HepG2 (cell line): ENCODE results near the gene CENPM. TPM values are rescaled to one million over a fixed set of nuclear protein-coding genes. Genes with fewer than 3 reads are reported as not detected.

ENCODE experiments used
- ATAC-seq: fragments of 200-7000 bp; cut with Tn5 transposase; 3 replicates; pipeline ENCODE4 v1.9.1; 2020; ENCODE audit warnings: mild to moderate bottlenecking, moderate library complexity
- BruUV-seq: library from RNA; stranded (reverse); fragments of 400-500 nt; replicated peaks from 2 replicates; lab custom pipeline; 2021; lab: Mats Ljungman, UMichigan
- CTCF ChIA-PET: fragments of 300-600 bp; formaldehyde crosslinking; extraction: SDS; loops from one replicate; lab custom pipeline; 2021; ENCODE audit warnings: low total read pairs, inconsistent platforms, low intra/inter-chr PET ratio; lab: Yijun Ruan, JAX
- POLR2A ChIA-PET: fragments of 350-600 bp; sonication (Branson Sonifier 250); formaldehyde crosslinking; loops from one replicate; lab custom pipeline; 2020; ENCODE audit warnings: antibody characterized with exemption, inconsistent platforms; lab: Yijun Ruan, JAX
- DNase-seq: peaks from one replicate; pipeline ENCODE4 v3.0.0-alpha.2; 2015; ENCODE audit warnings: low spot score
- FAIRE-seq: peaks from 3 replicates; lab custom pipeline; 2011; peaks lifted over from hg19 to GRCh38; lab: Jason Lieb, UNC
- H2AFZ ChIP-seq: one replicate; pipeline ENCODE4 v1.6.1; 2011; ENCODE audit warnings: low read length, inconsistent platforms
- H3K27ac ChIP-seq: fragments of 300-600 bp; 3 replicates; pipeline ENCODE4 v1.8.0; 2011; ENCODE audit warnings: mixed run types, mild to moderate bottlenecking, mixed read lengths, low read length, inconsistent platforms; ENCODE audit not compliant: insufficient read depth; ENCODE audit errors: extremely low read length
- H3K27me3 ChIP-seq, 2 experiments: fragments of 200-600 bp in 1 of 2; 2 replicates in 1 of 2; 3 replicates in 1 of 2; pipeline versions ENCODE4 v1.6.0 to v1.8.0; 2011; ENCODE audit warnings: low read length in 2 of 2, mild to moderate bottlenecking in 2 of 2, moderate library complexity in 2 of 2, inconsistent platforms in 1 of 2; ENCODE audit not compliant: insufficient read depth in 2 of 2, control insufficient read depth in 1 of 2
- H3K36me3 ChIP-seq, 2 experiments: fragments of 200-600 bp in 1 of 2; replicated peaks in 1 of 2; 2 replicates in 1 of 2; 3 replicates in 1 of 2; pipeline versions ENCODE4 v1.5.1 to v1.8.0; 2011; ENCODE audit warnings: low read length in 2 of 2, inconsistent platforms in 1 of 2; ENCODE audit not compliant: insufficient read depth in 2 of 2, control insufficient read depth in 1 of 2
- H3K4me1 ChIP-seq: 2 replicates; pipeline ENCODE4 v1.5.1; 2012; ENCODE audit warnings: low read length, inconsistent platforms; ENCODE audit not compliant: insufficient read depth
- H3K4me2 ChIP-seq: 2 replicates; pipeline ENCODE4 v1.6.0; 2011; ENCODE audit warnings: low read depth, low read length, inconsistent platforms
- H3K4me3 ChIP-seq, 3 experiments: fragments of 200-600 bp in 1 of 3; sonication (generic), shearing (Covaris generic) in 1 of 3; replicated peaks in 1 of 3; 2 replicates each; pipeline ENCODE4 v1.5.1; 2011 to 2016; ENCODE audit warnings: low read length in 3 of 3, inconsistent platforms in 2 of 3, low read depth in 2 of 3, mild to moderate bottlenecking in 2 of 3, control low read depth in 1 of 3, mixed read lengths in 1 of 3; ENCODE audit not compliant: insufficient read depth in 1 of 3
- H3K79me2 ChIP-seq: one replicate; pipeline ENCODE4 v1.6.1; 2011; ENCODE audit warnings: low read length, inconsistent platforms; ENCODE audit not compliant: insufficient read depth
- H3K9ac ChIP-seq: 2 replicates; pipeline ENCODE4 v1.6.0; 2011; ENCODE audit warnings: mild to moderate bottlenecking, low read depth, low read length, inconsistent platforms; ENCODE audit not compliant: insufficient read depth
- H3K9me3 ChIP-seq: 2 replicates; pipeline ENCODE4 v1.5.1; 2012; ENCODE audit warnings: mild to moderate bottlenecking, low read length
- H4K20me1 ChIP-seq: 2 replicates; pipeline ENCODE4 v1.6.0; 2011; ENCODE audit warnings: inconsistent platforms, mild to moderate bottlenecking, low read length, moderate library complexity; ENCODE audit not compliant: insufficient read depth
- AGO1 ChIP-seq: fragments of 200-400 bp; formaldehyde crosslinking; IDR thresholded peaks from 2 replicates; pipeline ENCODE4 v1.6.1; 2017; ENCODE audit warnings: mild to moderate bottlenecking, low read depth, low read length, moderate library complexity; ENCODE audit not compliant: poor library complexity, severe bottlenecking
- GATAD2A ChIP-seq: IDR thresholded peaks from 2 replicates; pipeline ENCODE4 v1.6.1; 2016
- GFI1 ChIP-seq: sonication (generic); formaldehyde crosslinking; IDR thresholded peaks from 2 replicates; pipeline ENCODE4 v1.5.0; 2020; ENCODE audit warnings: missing genetic modification reagents, mild to moderate bottlenecking, borderline replicate concordance
- IRF1 ChIP-seq: sonication (generic); formaldehyde crosslinking; IDR thresholded peaks from 2 replicates; pipeline ENCODE4 v1.4.0; 2020; ENCODE audit warnings: low read depth, mild to moderate bottlenecking, missing genetic modification reagents
- NFRKB ChIP-seq: fragments of 450-650 bp; IDR thresholded peaks from 2 replicates; pipeline ENCODE4 v1.6.1; 2017
- NONO ChIP-seq, 2 experiments: fragments of 450-650 bp in 1 of 2; sonication (generic) in 1 of 2; formaldehyde crosslinking in 1 of 2; IDR thresholded peaks in 1 of 2; conservative IDR thresholded peaks in 1 of 2; 2 replicates each; pipeline versions ENCODE4 v1.6.1 to v1.8.0; 2017 to 2022; ENCODE audit warnings: mild to moderate bottlenecking in 1 of 2, missing genetic modification reagents in 1 of 2, moderate library complexity in 1 of 2
- PITX1 ChIP-seq: sonication (generic); formaldehyde crosslinking; IDR thresholded peaks from 2 replicates; pipeline ENCODE4 v1.5.1; 2020; ENCODE audit warnings: mild to moderate bottlenecking, missing genetic modification reagents
- RELA ChIP-seq: sonication (generic); formaldehyde crosslinking; IDR thresholded peaks from 2 replicates; pipeline ENCODE4 v1.4.0; 2020; ENCODE audit warnings: missing genetic modification reagents
- TSC22D2 ChIP-seq: sonication (generic); formaldehyde crosslinking; IDR thresholded peaks from 2 replicates; pipeline ENCODE4 v1.5.1; 2020; ENCODE audit warnings: missing genetic modification reagents, mild to moderate bottlenecking, borderline replicate concordance
- ZNF761 ChIP-seq: sonication (generic); formaldehyde crosslinking; conservative IDR thresholded peaks from 2 replicates; pipeline ENCODE4 v1.4.0; 2020; ENCODE audit warnings: mild to moderate bottlenecking, missing genetic modification reagents
- WGBS: methylation state at CpG from one replicate; pipeline ENCODE4 v1.1.6; 2017; ENCODE audit warnings: low lambda C conversion rate; 5-methylcytosine and 5-hydroxymethylcytosine counted together
- in situ Hi-C: cut with HindIII; loops from 2 replicates; pipeline ENCODE4 v1.10.0; 2017; ENCODE audit warnings: low pct_unique_long_range_greater_than_20kb; ENCODE audit not compliant: extremely low pct_ligation_motif_present
- intact Hi-C: fragments of 100-400 bp; cut with micrococcal nuclease; formaldehyde crosslinking; loops from one replicate; pipeline ENCODE4 v1.10.0; 2022; ENCODE audit not compliant: unreplicated experiment
- polyA plus RNA-seq, 8 experiments: library from polyadenylated mRNA; depleted of rRNA in 3 of 8; stranded (reverse) in 7 of 8; unstranded in 1 of 8; fragments of >200 nt; fragmentation: Illumina TruSeq in 4 of 8; extraction: Trizol in 4 of 8; gene quantifications; 2 replicates each; pipeline versions ENCODE4 v1.2.1 to v1.2.3, GENCODE V29; 2011 to 2016; ENCODE audit warnings: low read depth in 4 of 8, missing spikeins in 1 of 8, mixed read lengths in 1 of 8; ENCODE audit not compliant: insufficient read depth in 1 of 8
- total RNA-seq, 5 experiments: library from RNA; depleted of rRNA; stranded (reverse); fragments of >200 nt; fragmentation: Illumina TruSeq; extraction: Trizol; gene quantifications; 2 replicates each; pipeline ENCODE4 v1.2.3, GENCODE V29; 2016; ENCODE audit warnings: low read depth in 1 of 5
- TF ChIP-seq, protein P1 (sequence below), 2 experiments: fragments of 450-650 bp in 1 of 2; sonication (generic) in 1 of 2; formaldehyde crosslinking in 1 of 2; IDR thresholded peaks; 2 replicates each; pipeline versions ENCODE4 v1.6.1 to v1.8.0; 2016 to 2022; ENCODE audit warnings: antibody characterized with exemption in 1 of 2, mild to moderate bottlenecking in 1 of 2, missing genetic modification reagents in 1 of 2
- TF ChIP-seq, protein P2 (sequence below): sonication (generic); formaldehyde crosslinking; IDR thresholded peaks from 2 replicates; pipeline ENCODE4 v1.8.0; 2023; ENCODE audit warnings: mild to moderate bottlenecking, missing genetic modification reagents

Gene CENPM
- total and polyA plus RNA-seq, 2 of the 13 experiments (the other 11 are each of a cell fraction or from before 2014, with no cell fraction given): 11.2 to 37.3 TPM

GRCh38 chr22:41979423-41980250 is 32.7 kb upstream of the CENPM start:
- in situ Hi-C loops: no loop called here
- Histone ChIP-seq H3K9ac (no peak overlapping the region), H3K36me3 (no peaks in the 10 kb centered on the region), H2AFZ (no peak overlapping the region), H3K9me3 (no peaks in the 10 kb centered on the region), H3K27ac (no peak overlapping the region), H3K79me2 (no peaks in the 10 kb centered on the region), H3K4me3 (no peak overlapping the region), H3K4me2 (no peak overlapping the region), H3K27me3 (peaks cover 5 to 59% of the 10 kb centered on the region in 2 experiments), H3K4me1 (0 out of 2 replicates have a peak, but pooled peaks cover 5% of the 10 kb centered on the region), H4K20me1 (no peaks in the 10 kb centered on the region)
- CTCF ChIA-PET: no interaction called here
- no TSS peak for BruUV-seq
- ATAC-seq (no peak), DNase-seq (no peak), FAIRE-seq (no peak)
- intact Hi-C loops: no loop called here
- POLR2A ChIA-PET: no interaction called here
- 19% methylated on average over 9 of the region's 9 CpGs for WGBS
- TF ChIP-seq PITX1 (CRISPR knock-in tag) (no peak), GFI1 (no peak), GATAD2A (no peak), TSC22D2 (CRISPR knock-in tag) (no peak), NONO (IDR thresholded peaks at IDR 0.05) (no peak), NONO (CRISPR knock-in tag; conservative IDR thresholded peaks at IDR 0.05) (no peak), AGO1 (no peak), RELA (CRISPR knock-in tag) (no peak), IRF1 (no peak), NFRKB (no peak), ZNF761 (CRISPR knock-in tag) (no peak)
- TF ChIP-seq, protein P1, sequence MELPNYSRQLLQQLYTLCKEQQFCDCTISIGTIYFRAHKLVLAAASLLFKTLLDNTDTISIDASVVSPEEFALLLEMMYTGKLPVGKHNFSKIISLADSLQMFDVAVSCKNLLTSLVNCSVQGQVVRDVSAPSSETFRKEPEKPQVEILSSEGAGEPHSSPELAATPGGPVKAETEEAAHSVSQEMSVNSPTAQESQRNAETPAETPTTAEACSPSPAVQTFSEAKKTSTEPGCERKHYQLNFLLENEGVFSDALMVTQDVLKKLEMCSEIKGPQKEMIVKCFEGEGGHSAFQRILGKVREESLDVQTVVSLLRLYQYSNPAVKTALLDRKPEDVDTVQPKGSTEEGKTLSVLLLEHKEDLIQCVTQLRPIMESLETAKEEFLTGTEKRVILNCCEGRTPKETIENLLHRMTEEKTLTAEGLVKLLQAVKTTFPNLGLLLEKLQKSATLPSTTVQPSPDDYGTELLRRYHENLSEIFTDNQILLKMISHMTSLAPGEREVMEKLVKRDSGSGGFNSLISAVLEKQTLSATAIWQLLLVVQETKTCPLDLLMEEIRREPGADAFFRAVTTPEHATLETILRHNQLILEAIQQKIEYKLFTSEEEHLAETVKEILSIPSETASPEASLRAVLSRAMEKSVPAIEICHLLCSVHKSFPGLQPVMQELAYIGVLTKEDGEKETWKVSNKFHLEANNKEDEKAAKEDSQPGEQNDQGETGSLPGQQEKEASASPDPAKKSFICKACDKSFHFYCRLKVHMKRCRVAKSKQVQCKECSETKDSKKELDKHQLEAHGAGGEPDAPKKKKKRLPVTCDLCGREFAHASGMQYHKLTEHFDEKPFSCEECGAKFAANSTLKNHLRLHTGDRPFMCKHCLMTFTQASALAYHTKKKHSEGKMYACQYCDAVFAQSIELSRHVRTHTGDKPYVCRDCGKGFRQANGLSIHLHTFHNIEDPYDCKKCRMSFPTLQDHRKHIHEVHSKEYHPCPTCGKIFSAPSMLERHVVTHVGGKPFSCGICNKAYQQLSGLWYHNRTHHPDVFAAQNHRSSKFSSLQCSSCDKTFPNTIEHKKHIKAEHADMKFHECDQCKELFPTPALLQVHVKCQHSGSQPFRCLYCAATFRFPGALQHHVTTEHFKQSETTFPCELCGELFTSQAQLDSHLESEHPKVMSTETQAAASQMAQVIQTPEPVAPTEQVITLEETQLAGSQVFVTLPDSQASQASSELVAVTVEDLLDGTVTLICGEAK (IDR thresholded peaks at IDR 0.05): no peak
- TF ChIP-seq, protein P1 (CRISPR knock-in tag; IDR thresholded peaks at IDR 0.05): no peak
- TF ChIP-seq, protein P2, sequence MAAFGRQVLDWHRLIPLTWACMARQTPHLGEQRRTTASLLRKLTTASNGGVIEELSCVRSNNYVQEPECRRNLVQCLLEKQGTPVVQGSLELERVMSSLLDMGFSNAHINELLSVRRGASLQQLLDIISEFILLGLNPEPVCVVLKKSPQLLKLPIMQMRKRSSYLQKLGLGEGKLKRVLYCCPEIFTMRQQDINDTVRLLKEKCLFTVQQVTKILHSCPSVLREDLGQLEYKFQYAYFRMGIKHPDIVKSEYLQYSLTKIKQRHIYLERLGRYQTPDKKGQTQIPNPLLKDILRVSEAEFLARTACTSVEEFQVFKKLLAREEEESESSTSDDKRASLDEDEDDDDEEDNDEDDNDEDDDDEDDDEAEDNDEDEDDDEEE (CRISPR knock-in tag): no peak
